Measurements from ENCODE around the gene MPC1.

GRCh38 chr6:166341977-166342348 lies 40.8 kb downstream of the MPC1 start:
- TF ChIP-seq CTCF (IDR thresholded peaks at IDR 0.05) (no peak), POLR2A (IDR thresholded peaks at IDR 0.05) (no peak)
